GM20431 (cell line): Measurements from ENCODE around the gene TRIB2.

ENCODE experiments used
- in situ Hi-C: fragments of 300-500 bp; cut with MseI, MboI; formaldehyde crosslinking; loops from one replicate; pipeline ENCODE4 v1.15.0; 2020; ENCODE audit warnings: low sequenced_read_pairs; ENCODE audit not compliant: unreplicated experiment

The TRIB2 gene

GRCh38 chr2:12734914-12735654 is 18.3 kb downstream of the TRIB2 start:
- in situ Hi-C loops, result no loop called here

- in situ Hi-C loops, result no loop called here
These were observed 20.6 kb downstream of the TRIB2 start for GRCh38 chr2:12737297-12737696.

GRCh38 chr2:12737738-12738485 is 21.2 kb downstream of the TRIB2 start:
- in situ Hi-C loops, result no loop called here

- in situ Hi-C loops, result no loop called here
These were observed 23.1 kb downstream of the TRIB2 start for GRCh38 chr2:12739721-12740254.

GRCh38 chr2:12741380-12741779 is 24.6 kb downstream of the TRIB2 start:
- in situ Hi-C loops, result no loop called here

GRCh38 chr2:12742891-12743290 is 26.2 kb downstream of the TRIB2 start:
- in situ Hi-C loops, result no loop called here

GRCh38 chr2:12750166-12750905 is 33.6 kb downstream of the TRIB2 start:
- in situ Hi-C loops, result no loop called here

- in situ Hi-C loops, result no loop called here
These were observed 37.9 kb downstream of the TRIB2 start for GRCh38 chr2:12754643-12755042.

- in situ Hi-C loops, result no loop called here
These were observed 38.6 kb downstream of the TRIB2 start for GRCh38 chr2:12755384-12755783.

GRCh38 chr2:12759248-12759647 is 42.5 kb downstream of the TRIB2 start:
- in situ Hi-C loops, result no loop called here

GRCh38 chr2:12761104-12761503 is 44.4 kb downstream of the TRIB2 start:
- in situ Hi-C loops, result no loop called here

GRCh38 chr2:12762337-12762736 is 45.6 kb downstream of the TRIB2 start:
- in situ Hi-C loops, result no loop called here

GRCh38 chr2:12762976-12763375 is 46.2 kb downstream of the TRIB2 start:
- in situ Hi-C loops, result no loop called here

- in situ Hi-C loops, result no loop called here
These were observed 46.8 kb downstream of the TRIB2 start for GRCh38 chr2:12763486-12763885.

- in situ Hi-C loops, result no loop called here
These were observed 47.5 kb downstream of the TRIB2 start for GRCh38 chr2:12764075-12764730.

GRCh38 chr2:12764849-12765605 is 48.3 kb downstream of the TRIB2 start:
- in situ Hi-C loops, result no loop called here

- in situ Hi-C loops, result no loop called here
These were observed 49.7 kb downstream of the TRIB2 start for GRCh38 chr2:12766421-12766879.

- in situ Hi-C loops, result no loop called here
These were observed 50.8 kb downstream of the TRIB2 start for GRCh38 chr2:12767541-12767940.

- in situ Hi-C loops, result no loop called here
These were observed 51.4 kb downstream of the TRIB2 start for GRCh38 chr2:12767996-12768624.
